ENCODE results near the gene WDR47. TPM values are rescaled to one million over a fixed set of nuclear protein-coding genes. Genes with fewer than 3 reads are reported as not detected.
"Not testable (repeated sequence)": the region's sequence is repeated elsewhere in the genome, so short reads cannot be mapped to it uniquely, and the experiment has no call there.

WDR47 gene
- total RNA-seq, 4 donors from 2014 or later: 45.8 to 89.2 (median 52.9) TPM

DNA sequence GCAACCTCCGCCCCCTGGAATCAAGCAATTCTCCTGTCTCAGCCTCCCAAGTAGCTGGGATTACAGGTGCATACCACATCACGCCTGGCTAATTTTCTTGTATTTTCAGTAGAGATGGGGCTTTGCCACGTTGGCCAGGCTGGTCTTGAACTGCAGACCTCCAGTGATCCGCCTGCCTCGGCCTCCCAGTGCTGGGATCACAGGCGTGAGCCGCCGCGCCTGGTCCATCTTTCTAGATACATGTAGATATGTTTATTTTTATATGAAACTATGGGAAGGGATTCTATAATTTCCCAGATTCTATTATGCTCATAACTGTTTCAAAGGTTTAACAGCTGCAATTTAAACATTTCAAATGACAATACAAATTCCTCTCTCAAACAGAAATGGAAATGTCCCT, 105.7 kb downstream of the WDR47 start:
- H3K4me1 ChIP-seq: no peaks in the 10 kb centered on the region
- H3K4me3 ChIP-seq: no peak overlapping the region
- TF ChIP-seq POLR2AphosphoS5 (IDR thresholded peaks at IDR 0.05) (no peak), EP300 (IDR thresholded peaks at IDR 0.05) (no peak), POLR2A (IDR thresholded peaks at IDR 0.05) (no peak)
- TF ChIP-seq, protein P1, sequence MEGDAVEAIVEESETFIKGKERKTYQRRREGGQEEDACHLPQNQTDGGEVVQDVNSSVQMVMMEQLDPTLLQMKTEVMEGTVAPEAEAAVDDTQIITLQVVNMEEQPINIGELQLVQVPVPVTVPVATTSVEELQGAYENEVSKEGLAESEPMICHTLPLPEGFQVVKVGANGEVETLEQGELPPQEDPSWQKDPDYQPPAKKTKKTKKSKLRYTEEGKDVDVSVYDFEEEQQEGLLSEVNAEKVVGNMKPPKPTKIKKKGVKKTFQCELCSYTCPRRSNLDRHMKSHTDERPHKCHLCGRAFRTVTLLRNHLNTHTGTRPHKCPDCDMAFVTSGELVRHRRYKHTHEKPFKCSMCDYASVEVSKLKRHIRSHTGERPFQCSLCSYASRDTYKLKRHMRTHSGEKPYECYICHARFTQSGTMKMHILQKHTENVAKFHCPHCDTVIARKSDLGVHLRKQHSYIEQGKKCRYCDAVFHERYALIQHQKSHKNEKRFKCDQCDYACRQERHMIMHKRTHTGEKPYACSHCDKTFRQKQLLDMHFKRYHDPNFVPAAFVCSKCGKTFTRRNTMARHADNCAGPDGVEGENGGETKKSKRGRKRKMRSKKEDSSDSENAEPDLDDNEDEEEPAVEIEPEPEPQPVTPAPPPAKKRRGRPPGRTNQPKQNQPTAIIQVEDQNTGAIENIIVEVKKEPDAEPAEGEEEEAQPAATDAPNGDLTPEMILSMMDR (IDR thresholded peaks at IDR 0.05): no peak
- 89% methylated on average over 9 of the region's 9 CpGs for WGBS
- no peaks in the 10 kb centered on the region for H3K27me3 ChIP-seq
- no peak for DNase-seq (ENCODE audit: low spot score in 2 of 2)
- no peaks in the 10 kb centered on the region for H3K9me3 ChIP-seq
- no peak overlapping the region for H3K27ac ChIP-seq
- peaks cover 79% of the 10 kb centered on the region for H3K36me3 ChIP-seq

DNA sequence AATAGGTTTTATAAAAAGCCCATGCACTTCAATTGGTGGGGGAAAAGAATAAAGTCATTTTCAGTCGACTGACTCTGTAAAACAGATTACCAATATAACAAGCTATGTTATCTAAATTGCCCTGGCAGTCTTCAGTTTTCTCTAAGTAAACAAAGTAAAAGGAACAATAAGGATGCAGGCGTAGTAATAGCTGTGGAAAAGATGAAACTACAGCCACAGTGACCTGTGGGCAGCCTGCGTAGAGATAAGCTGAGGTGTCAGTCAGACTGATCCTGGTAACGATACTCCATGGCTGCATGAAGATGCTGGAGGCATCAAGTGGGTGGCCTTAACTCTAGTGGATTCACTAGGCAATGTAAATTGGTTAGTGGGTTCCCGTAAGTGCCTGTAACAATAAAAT, 108.0 kb downstream of the WDR47 start:
- Histone ChIP-seq H3K36me3 (peaks cover 96% of the 10 kb centered on the region), H3K27ac (no peak overlapping the region), H3K4me1 (no peaks in the 10 kb centered on the region), H3K9me3 (no peaks in the 10 kb centered on the region), H3K27me3 (no peaks in the 10 kb centered on the region), H3K4me3 (no peak overlapping the region)
- 87% methylated on average over 5 of the region's 5 CpGs for WGBS
- DNase-seq (ENCODE audit: low spot score in 2 of 2): no peak
- TF ChIP-seq, protein P1 (IDR thresholded peaks at IDR 0.05): no peak
- TF ChIP-seq EP300 (IDR thresholded peaks at IDR 0.05) (no peak), POLR2AphosphoS5 (IDR thresholded peaks at IDR 0.05) (no peak), POLR2A (IDR thresholded peaks at IDR 0.05) (no peak)

- WGBS: 100% methylated on average over 1 of the region's 1 CpG
- DNase-seq (ENCODE audit: low spot score in 2 of 2); H3K27ac ChIP-seq; H3K27me3 ChIP-seq; H3K9me3 ChIP-seq; H3K4me1 ChIP-seq; H3K4me3 ChIP-seq: not testable (repeated sequence)
- H3K36me3 ChIP-seq: peaks cover 99% of the 10 kb centered on the region
Measured at GRCh38 chr1:108927565-108927964, 114.3 kb downstream of the WDR47 start.

DNA sequence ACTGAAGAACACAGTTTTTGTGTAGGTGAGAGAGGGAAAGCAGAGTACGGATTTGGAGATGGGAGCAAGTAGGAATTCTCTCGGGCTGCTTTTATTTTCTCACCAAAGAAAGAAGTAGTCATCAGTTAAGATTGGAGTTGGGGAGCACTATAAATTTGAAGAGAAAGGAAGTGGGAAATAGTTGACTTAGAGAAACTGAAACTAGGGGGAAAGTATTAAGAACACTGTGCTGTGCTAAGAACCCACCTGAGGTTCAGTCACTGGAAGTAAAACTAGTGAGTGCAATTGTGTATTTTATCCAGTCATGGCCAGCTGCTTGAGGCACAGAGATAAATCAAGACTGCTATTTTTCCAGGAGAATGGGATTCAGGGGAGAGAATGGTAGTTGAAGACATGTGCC, 116.0 kb downstream of the WDR47 start:
- Histone ChIP-seq H3K36me3 (peaks cover 88% of the 10 kb centered on the region), H3K9me3 (no peaks in the 10 kb centered on the region), H3K27me3 (no peaks in the 10 kb centered on the region), H3K4me3 (no peak overlapping the region), H3K4me1 (no peaks in the 10 kb centered on the region), H3K27ac (no peak overlapping the region)
- TF ChIP-seq POLR2AphosphoS5 (IDR thresholded peaks at IDR 0.05): no peak
- TF ChIP-seq, protein P1 (IDR thresholded peaks at IDR 0.05): no peak
- DNase-seq (ENCODE audit: low spot score in 2 of 2): no peak
- 95% methylated on average over 2 of the region's 2 CpGs for WGBS

Other genes starting within 250 kb of the WDR47 start
- gene AKNAD1, start 185.0 kb downstream of the WDR47 start, total RNA-seq: 1 to 10 TPM in 3 of 4 donors, not detected in 1; 2.2 to 6.5 (median 2.7) TPM
- 100 to 1,000 TPM in 3 of 4 donors, 10 to 100 TPM in 1; 97.4 to 174 (median 136) TPM for gene GPSM2, start 165.1 kb downstream of the WDR47 start, total RNA-seq
- gene CLCC1, start 78.6 kb downstream of the WDR47 start, total RNA-seq: 10 to 100 TPM; 12.4 to 19.4 (median 18.5) TPM
- gene TAF13, start 33.9 kb upstream of the WDR47 start, total RNA-seq: 10 to 100 TPM; 10.6 to 33.2 (median 28.0) TPM
- gene TMEM167B, start 48.7 kb upstream of the WDR47 start, total RNA-seq: 10 to 100 TPM; 28.2 to 35.1 (median 31.0) TPM
- gene ELAPOR1, start 72.0 kb upstream of the WDR47 start, total RNA-seq: 10 to 100 TPM; 27.4 to 84.8 (median 46.7) TPM
- gene SARS1, start 171.8 kb upstream of the WDR47 start, total RNA-seq: 100 to 1,000 TPM; 144 to 169 (median 160) TPM
- 100 to 1,000 TPM; 106 to 145 (median 129) TPM for gene CELSR2, start 207.4 kb upstream of the WDR47 start, total RNA-seq
- 1 to 10 TPM; 1.9 to 6.8 (median 3.7) TPM for gene PSRC1, start 241.0 kb upstream of the WDR47 start, total RNA-seq

All from suprapubic skin (tissue), 4 donors.